GM19455 (cell line): ENCODE measurements around the gene AMZ1.
"Not testable (repeated sequence)": the region's sequence is repeated elsewhere in the genome, so short reads cannot be mapped to it uniquely, and the experiment has no call there.

ENCODE experiments used
- ATAC-seq: cut with Tn5 transposase; IDR thresholded peaks from one replicate; pipeline ENCODE4 v1.9.1; 2021; ENCODE audit not compliant: unreplicated experiment

Gene AMZ1

DNA sequence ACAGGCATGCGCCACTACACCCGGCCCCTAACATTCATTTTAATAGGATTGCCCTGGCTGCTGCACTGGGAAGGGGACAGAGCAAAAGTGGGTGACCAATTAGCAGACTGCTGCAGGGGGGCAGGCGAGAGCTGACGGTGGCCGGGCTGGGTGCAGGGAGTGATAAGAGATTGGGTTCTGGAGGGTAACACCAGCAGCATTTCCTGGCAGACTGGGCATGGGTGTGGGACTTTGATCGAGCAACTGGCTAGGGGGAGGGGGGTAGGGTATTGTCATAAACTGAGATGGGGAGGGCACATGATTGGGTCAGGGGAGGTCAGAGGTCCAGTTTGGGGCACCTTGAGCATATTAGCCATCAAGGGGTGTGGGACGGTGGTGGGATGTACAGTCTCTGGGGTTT, 20.2 kb upstream of the AMZ1 start:
- no peak for ATAC-seq

DNA sequence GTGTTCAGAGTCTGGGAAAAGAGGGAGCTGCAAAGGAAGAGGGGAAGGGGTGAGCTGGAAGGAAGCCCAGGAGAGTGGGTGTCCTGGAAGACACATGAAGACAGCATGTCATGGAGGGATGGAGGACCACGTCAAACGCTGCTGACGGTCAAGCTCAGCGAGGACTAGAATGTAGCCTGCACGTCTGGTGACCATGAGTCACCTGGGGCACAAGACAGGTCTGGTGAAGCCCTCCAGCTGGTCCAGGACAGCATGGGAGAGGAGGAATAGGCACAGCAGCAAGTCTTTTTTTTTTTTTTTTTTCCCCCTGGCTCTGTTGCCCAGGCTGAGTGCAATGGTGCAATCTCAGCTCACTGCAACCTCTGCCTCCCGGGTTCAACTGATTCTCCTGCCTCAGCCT, 19.6 kb upstream of the AMZ1 start:
- ATAC-seq = no peak

DNA sequence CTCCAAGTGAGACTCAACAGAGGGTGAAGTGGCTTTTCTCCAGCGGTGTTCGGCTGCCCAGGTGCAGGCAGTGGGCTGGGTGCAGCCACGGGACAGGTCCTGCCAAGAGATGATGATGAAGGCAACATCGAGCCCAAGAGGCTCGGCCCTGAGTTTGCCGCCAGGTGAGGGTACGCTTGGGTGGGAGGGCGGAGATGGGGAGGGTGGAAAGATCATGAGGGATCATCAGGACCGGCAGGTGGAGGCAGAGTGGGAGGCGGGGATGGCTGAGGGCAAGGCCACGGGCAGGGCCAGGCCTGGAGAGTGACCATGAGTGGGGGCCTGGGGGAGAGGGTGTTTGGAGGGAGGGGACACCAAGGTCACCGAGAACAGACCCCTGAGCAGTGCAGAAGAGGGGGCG, 17.8 kb upstream of the AMZ1 start:
- no peak for ATAC-seq

DNA sequence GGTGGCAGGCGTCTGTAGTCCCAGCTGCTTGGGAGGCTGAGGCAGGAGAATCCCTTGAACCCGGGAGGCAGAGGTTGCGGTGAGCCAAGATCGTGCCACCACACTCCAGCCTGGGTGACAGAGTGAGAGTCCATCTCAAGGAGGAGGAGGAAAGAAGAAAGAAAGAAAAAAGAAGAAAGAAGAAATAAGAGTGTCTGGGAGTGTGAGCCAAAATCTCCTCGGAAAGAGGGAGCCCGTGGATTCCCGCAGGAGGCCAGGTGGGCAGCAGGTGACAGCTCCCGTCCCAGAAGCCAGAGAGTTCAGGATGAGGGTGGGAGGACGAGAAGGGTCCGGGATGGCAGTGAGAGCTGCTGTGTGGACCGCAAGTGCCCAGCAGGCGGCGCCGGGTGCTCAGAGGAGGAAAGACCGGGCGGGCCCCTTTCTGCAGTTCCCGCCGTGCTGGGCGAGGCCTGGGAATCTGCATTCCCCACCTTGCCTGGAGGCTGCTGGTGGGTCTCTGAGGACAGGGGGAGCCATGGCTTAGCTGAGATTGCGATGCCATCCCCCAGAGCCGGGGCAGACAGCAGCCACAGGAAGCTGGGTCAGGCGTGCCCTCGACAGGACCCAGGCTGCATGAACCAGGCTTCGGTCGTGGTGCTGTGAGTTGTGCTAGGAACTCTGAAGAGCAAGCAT, 17.1 kb upstream of the AMZ1 start:
- no peak for ATAC-seq

DNA sequence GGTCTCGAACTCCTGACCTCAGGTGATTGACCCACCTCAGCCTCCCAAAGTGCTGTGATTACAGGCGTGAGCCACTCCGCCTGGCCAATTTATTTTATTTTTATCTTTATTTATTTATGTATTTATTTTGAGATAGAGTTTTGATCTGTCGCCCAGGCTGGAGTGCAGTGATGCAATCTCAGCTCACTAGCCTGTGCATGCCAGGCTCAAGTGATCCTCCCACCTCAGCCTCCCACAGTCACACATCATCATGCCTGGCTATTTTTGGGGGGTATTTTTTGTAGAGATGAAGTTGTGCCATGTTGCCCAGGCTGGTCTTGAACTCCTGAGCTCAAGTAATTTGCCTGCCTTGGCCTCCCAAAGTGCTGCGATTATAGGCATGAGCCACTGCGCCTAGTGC, 14.8 kb upstream of the AMZ1 start:
- ATAC-seq = not testable (repeated sequence)

DNA sequence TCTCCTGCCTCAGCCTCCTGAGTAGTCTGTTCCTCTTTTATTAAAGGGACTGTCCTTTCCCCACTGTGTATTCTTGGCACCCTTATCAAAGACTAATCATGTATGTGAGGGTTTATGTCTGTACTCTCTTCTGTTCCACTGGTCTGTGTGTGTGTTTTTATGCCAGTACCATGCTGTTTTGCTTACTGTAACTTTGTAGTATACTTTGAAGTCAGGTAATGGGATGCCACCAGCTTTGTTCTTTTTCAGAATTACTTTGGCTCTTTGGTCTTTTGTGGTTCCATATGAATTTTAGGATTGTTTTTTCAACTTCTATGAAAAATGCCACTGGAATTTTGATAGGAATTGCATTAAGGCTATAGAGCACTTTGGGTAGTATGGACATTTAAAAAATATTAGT, 14.1 kb upstream of the AMZ1 start:
- ATAC-seq = no peak

DNA sequence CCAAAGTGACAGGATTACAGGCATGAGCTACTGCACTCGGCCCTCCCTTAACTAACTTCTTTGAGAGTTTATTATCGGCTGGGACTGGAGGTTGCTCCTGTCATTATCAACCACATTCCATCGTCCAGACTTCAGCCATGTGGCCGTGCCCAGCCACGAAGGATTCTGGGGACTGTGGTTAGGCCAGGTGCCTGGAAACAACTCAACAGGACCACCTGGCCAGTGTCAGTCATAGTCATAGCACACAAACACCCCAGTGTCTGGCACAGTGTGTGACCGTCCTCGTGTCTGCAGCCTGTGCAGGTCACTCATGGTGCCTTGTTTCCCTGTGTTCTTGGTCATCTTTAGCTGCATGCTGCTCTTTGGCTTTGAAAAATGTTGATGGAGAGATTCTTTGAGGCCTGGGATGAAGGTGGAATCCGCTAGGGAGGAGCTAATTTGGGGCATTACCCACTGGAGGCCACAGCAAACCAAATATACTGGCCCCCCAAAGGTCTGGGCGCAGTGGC, 12.7 kb upstream of the AMZ1 start:
- ATAC-seq = no peak

DNA sequence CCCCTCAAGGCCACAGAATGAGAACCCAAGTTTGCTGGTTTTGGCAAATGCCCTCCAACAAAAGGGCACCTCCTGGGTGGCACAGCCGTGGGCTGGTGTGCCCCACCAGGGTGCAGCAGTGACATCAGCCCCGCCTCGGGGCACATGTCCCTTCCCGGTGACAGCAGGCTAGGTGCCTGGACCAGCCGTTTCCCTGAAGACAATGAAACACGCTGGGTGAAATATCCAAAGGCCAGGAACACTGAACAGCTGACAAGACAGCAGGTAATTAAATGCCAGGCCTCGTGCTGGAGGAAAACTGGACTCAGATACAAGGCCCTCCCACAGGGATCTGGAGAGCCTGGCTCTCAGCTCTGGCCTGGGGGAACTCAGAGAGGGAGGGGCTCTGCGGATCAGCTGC, 11.4 kb upstream of the AMZ1 start:
- ATAC-seq = not testable (repeated sequence)

DNA sequence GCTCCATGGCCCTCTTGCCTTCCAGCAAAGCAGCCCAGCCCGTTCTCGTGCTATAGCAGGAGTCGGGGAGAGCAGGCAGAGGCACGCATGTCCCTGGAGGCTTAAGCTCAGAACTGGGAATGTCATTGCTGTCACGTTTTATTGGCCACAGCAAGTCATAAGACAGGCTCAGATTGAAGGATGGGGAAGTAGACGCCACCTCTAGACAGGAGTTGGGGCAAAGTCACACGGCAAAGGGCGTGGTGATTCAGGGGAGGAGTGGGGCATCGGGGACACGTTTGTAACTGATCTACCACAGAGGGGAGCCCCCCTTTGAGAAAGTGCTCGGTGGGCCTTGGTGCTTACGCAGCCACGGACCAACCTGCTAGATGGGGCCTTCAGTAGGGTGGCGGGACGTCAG, 9.5 kb upstream of the AMZ1 start:
- not testable (repeated sequence) for ATAC-seq

DNA sequence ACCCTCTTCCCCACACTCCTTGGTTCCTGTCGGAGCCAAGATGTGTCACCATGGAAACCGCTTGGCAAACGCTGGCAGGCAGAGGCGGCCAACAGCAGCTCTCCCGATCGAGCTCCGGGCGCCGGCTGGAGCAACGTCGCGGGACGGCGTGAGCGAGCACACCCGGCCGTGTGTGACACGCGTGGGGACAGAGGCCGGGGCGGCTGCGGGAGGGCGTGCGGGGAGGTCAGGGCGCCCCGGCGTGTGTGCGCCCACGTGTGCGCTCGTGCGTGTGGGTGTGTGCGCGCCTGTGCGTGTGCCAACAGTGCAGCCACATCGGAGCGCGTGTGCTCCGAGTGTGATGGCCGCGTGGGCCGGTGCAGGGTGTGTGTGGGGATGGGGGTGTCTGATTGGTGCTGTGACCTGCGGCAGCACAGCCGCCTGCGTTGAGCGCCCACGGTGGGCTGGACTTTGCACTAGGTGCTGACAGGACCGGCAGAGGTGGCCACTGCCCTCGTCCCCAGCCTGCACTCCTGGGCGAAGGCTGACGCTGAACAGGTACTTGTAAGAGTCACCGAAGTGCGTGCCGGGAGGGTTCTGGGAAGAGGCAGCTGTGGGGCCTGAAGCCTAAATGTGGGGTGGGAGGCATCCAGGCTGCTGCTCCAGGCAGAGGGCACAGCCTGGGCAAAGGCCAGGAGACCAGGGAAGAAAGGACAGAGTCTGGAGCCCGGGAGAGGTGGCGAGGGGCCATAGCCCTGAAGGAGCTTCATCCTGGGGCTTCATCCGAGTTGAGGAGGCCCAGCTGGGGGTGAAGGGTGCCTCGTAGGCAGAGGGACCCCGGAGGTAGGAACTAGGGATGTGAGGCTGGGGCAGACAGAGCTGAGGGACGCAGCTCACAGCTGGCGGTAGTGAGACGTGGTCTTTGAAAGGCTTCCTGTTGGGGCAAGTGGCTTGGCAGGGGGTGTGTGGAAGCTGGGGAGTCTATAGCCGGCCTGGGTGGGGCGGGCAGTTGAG, 8.6 kb upstream of the AMZ1 start:
- ATAC-seq = not testable (repeated sequence)

DNA sequence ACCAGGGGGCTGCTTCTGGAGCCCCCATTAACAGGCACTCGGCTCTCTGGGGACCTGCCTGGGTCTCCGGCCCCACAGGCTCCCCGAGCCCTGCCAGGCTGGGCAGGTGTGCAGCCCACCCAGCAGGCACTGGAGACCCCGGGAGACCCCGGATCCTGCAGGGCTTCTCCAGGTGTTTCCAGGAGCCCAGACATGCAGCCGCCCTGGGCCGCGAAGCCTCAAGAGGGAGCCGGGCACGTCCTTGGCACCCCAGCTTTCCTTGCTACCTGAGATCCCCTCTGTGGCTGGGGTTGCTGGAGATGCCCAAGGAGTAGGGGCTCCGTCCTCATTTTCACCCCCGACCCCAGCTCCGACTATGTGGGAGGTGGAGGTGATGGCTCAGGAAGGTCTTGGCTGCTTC, 7.7 kb upstream of the AMZ1 start:
- ATAC-seq = no peak

DNA sequence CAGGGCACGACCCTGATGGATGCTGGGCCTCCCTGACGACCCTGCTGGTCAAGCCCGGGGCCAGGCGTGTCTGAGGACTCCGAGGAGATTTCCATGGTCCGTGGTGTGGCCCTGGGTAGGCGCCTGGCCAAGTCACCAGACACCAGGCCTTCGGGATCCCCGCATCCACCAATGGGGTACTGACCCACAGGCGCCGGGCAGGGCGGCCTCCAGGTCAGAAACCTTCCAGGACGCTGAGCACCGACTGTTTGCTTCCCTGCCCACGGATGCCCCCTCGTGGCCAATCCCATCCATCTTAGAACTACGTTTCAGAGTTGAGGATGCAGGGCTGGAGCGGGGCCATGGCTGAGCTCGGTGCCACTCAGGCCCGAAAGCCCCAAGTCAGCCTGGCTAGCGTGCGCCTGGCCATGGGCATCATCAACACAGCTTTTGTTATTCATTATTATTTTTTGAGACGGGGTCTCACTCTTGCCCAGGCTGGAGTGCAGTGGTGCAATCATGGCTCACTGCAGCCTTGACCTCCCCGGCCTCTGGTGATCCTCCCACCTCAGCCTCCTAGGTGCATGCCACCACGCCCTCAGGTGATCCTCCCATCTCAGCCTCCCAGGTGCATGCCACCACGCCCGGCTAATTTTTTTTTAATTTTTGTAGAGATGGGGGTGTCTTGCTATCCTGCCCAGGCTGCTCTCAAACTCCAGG, 7.1 kb upstream of the AMZ1 start:
- no peak for ATAC-seq

DNA sequence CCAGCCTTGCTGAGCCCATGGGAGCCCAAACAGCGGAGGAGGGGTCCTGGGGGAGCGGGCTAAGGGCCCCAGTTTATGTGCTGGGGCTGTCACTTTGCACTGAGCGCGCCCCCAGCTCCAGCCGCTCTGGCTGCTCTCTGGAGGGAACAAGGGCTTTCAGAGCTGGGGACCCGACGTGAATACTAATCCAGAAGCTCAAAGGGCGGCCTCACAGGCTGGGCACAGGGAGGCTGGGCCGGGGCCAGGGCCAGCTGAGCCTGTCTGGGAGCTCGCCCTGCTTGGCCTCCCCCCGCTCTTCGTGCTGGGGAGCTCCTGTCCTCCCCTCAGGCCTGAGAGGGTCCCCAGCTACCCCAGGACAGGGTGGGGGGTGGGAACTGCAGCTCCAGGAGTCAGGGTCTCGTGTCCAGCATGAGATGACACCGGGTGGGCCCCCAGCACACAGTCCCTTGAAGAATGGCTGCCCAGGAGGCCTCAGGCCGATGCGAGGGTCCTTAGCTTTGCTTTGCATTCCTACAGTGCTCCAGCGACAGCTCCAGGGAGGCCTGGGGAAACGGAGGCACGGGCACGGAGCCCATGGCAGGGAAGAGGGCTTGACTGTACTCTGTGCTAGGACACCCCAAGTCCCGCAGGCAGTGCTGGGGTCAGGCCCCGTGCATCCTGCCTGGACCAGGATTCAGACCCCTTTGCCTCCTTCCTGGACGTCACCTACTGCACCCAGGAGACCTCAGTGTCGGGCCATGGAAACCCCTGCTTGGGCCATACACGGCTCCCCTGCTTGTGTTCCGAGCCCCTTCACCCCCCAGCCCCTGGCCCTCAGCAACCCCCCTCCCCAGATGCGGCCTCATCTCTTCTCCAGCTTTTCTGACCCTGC, 5.8 kb upstream of the AMZ1 start:
- ATAC-seq = no peak

DNA sequence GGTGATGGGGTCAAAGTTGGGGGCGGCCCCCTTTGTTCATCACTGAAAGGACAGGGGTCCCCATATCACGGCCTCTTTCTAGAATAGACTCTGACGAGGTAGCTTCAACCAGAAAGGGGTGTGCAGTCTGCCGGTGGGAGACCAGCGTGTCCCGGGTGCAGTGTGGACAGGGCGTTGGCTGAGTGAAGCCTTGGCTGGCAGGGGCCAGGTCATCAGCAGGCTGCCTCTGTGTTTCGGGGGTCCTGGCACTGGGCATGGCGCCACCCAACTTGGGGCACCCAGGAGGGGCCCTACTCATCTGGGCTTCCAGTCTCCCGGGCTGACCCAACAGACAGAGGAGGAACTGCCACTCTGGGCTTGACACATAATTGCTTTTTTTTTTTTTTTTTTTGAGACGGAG, 3.5 kb upstream of the AMZ1 start:
- no peak for ATAC-seq

DNA sequence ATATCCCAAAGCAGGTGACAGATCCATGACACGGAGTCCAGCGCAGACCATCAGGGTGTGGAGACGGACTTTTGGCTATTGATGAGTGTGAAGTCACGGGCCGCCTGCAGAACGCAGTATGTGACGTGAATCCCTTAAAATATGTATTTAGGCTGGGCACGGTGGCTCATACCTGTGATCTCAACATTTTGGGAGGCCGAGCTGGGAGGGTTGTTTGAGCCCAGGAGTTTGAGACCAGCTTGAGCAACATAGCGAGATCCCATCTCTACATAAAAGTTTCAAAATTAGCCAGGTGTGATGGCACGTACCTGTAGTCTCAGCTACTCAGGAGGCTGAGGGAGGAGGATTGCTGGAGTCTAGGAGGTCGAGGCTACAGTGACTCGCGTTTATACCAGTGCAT, 1.9 kb upstream of the AMZ1 start:
- no peak for ATAC-seq

DNA sequence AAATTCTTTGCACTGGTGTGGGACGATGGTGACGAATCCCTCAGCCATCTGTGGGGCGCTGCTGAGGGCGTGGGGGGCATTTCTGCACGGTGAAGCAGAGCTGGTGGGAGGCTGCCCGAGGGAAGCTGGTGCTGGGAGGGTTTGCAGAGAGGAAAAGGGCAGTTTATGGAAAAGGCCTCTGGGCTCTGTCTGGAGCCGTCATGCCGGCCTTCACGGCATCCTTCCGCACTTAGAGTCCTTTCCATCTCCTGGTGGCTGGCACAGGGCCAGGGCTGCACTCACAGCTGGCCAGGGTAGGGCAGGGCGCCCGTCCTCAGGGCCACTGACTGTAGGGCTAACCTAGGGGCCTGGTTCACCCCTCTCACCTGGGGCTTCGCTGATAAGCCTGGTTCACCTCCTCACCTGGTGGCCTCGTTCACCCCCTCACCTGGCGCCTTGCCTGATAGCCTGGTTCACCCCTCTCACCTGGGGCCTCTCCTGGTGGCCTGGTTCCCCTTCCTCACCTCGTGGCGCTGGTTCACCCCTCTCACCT, 598 bp upstream of the AMZ1 start:
- ATAC-seq = no peak

DNA sequence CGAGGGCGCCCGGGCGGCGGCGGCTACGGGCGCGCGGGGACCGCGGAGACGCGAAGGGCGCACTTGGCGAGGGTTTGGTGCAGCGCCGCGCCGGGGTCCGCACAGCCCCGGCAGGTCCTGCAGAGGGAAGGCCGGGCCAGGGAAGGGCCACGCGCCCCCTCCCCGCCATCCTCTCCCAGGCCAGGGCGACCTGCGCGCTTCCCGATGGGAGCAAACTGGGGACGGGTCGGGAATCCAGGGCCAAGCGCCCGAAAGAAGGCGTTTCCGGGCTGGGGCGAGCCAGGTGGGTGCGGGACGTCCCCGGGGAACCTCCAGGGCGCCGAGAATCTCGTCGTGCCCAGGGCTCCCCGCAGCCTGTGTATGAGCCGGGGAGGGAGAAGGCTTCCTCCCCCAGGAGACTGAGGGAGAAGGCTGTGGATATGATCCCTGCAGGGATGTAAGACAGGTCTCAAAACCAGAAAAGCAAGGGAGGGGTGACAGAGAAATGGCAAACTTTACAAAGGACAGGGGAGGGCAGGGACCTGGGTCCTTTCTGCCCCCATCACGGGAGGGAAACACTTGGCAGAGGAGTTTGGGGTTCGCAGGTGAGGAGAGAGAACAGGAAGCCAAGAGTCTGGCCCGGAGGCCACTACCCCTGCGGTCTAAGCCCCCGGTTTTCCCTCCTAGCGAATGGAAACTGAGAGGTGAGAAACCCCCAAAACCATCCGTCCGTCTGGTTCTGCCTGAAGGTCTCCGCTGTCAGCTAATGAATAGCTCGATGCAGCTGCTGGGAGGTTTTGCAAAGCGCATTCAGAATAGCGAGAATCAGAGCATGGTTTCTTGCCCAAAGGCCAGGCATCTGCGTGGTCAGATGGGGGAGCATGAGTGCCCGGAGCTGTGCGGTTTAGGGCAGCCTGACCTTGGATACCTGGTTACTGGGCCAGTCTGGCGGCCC, 674 bp downstream of the AMZ1 start:
- ATAC-seq = peak; percentile 72

DNA sequence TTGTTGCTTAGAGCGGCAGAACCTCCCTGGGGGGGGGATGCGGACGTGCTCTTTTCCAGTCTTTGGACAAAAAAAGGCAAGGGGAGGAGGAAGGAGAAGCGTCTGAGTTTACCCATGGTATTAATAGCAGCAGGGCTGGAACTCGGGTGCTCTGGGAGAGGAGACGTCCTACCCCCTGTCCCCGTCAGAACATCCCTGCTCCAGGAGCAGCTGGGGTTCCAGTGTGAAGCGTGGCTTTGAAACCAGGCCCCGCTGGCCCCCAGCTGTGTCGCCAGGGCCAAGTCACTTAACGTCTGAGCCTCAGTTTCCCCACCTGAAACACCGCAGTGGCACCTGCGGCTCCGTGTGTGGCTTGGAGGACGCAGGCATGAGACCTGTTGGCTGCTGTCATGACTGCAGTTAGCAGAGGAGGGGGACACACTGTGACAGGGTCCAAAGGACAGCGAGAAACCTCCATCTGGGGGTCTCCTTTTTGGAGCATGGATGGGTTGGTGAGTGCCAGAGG, 1.4 kb downstream of the AMZ1 start:
- no peak for ATAC-seq
